HG02678 (cell line): ENCODE data around the gene PLPP7.

Source experiments
- ATAC-seq: cut with Tn5 transposase; IDR thresholded peaks from one replicate; pipeline ENCODE4 v1.9.1; 2021; ENCODE audit warnings: mild to moderate bottlenecking, moderate library complexity; ENCODE audit not compliant: unreplicated experiment

Gene PLPP7

GRCh38 chr9:131280660-131281059, 8.9 kb upstream of the PLPP7 start:
- no peak for ATAC-seq

- no peak for ATAC-seq
Observed at GRCh38 chr9:131281119-131281965, 8.2 kb upstream of the PLPP7 start.

- ATAC-seq, result no peak
Observed at GRCh38 chr9:131282175-131282574, 7.3 kb upstream of the PLPP7 start.

- ATAC-seq, result no peak
Observed at GRCh38 chr9:131282688-131283422, 6.7 kb upstream of the PLPP7 start.

- no peak for ATAC-seq
Observed at GRCh38 chr9:131284856-131285255, 4.7 kb upstream of the PLPP7 start.

GRCh38 chr9:131287359-131287758, 2.2 kb upstream of the PLPP7 start:
- no peak for ATAC-seq

- ATAC-seq, result no peak
Observed at GRCh38 chr9:131288217-131288616, 1.3 kb upstream of the PLPP7 start.

- ATAC-seq, result no peak
Observed at GRCh38 chr9:131290036-131290766, 678 bp downstream of the PLPP7 start.

- no peak for ATAC-seq
Observed at GRCh38 chr9:131290767-131291370, 1.3 kb downstream of the PLPP7 start.

GRCh38 chr9:131291795-131292315, 2.3 kb downstream of the PLPP7 start:
- no peak for ATAC-seq

- ATAC-seq, result no peak
Observed at GRCh38 chr9:131292937-131293336, 3.4 kb downstream of the PLPP7 start.

- ATAC-seq, result no peak
Observed at GRCh38 chr9:131296460-131296859, 6.9 kb downstream of the PLPP7 start.

- ATAC-seq, result no peak
Observed at GRCh38 chr9:131296906-131297500, 7.5 kb downstream of the PLPP7 start.

- ATAC-seq, result no peak
Observed at GRCh38 chr9:131297903-131298302, 8.4 kb downstream of the PLPP7 start.

GRCh38 chr9:131298341-131298740, 8.8 kb downstream of the PLPP7 start:
- no peak for ATAC-seq

GRCh38 chr9:131298816-131299215, 9.3 kb downstream of the PLPP7 start:
- ATAC-seq, result no peak

- ATAC-seq, result no peak
Observed at GRCh38 chr9:131299346-131299960, 9.9 kb downstream of the PLPP7 start.

GRCh38 chr9:131299961-131300347, 10.4 kb downstream of the PLPP7 start:
- ATAC-seq, result no peak

GRCh38 chr9:131300444-131300843, 10.9 kb downstream of the PLPP7 start:
- ATAC-seq, result no peak
